ENCODE results near the gene C1QTNF5. TPM values are rescaled to one million over a fixed set of nuclear protein-coding genes. Genes with fewer than 3 reads are reported as not detected.

The C1QTNF5 gene
- total and polyA plus RNA-seq, 2 experiments from 2014 or later = 5.8 to 8.0 TPM

DNA sequence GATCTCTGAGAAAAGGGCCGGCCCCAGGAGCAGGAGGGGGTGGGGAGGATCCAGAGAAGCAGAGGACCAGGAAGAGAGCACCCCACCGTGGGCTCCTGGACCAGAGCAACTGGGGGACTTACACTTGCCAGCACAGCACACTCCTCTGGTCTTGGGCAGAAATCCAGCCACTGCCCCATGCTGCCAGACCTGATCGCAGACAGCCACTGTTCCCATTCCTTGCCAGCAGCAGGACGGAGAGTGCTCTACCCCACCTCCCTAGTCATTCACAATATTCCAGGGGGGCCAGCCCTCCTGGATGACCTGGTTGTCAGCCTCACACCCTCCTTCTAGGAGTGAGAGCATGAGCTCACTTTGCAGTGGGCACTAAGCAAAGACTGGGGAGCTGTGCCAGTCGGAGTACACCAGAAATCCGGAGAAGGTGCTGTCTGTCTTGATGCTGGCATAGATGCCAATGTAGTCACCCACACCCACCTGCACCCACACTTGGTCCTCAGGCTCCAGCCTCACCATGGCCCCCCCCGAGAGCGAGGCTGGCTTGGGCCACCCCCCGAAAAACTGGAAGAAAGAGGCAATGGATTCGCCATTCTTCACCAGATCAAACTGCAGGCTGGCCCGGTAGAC lies 1.6 kb downstream of the C1QTNF5 start:
- H3K4me1 ChIP-seq (ENCODE audit: low read depth) = peaks cover 3% of the 10 kb centered on the region
- no peak overlapping the region for H3K4me3 ChIP-seq
- H3K9me3 ChIP-seq (ENCODE audit: low read depth) = no peaks in the 10 kb centered on the region
- DNase-seq (ENCODE audit: low read depth in 1 of 2, low spot score in 1 of 2) = no peak
- H3K27me3 ChIP-seq = peaks cover 51% of the 10 kb centered on the region
- no peaks in the 10 kb centered on the region for H3K36me3 ChIP-seq
- no peak overlapping the region for H3K27ac ChIP-seq
- TF ChIP-seq, protein P1, sequence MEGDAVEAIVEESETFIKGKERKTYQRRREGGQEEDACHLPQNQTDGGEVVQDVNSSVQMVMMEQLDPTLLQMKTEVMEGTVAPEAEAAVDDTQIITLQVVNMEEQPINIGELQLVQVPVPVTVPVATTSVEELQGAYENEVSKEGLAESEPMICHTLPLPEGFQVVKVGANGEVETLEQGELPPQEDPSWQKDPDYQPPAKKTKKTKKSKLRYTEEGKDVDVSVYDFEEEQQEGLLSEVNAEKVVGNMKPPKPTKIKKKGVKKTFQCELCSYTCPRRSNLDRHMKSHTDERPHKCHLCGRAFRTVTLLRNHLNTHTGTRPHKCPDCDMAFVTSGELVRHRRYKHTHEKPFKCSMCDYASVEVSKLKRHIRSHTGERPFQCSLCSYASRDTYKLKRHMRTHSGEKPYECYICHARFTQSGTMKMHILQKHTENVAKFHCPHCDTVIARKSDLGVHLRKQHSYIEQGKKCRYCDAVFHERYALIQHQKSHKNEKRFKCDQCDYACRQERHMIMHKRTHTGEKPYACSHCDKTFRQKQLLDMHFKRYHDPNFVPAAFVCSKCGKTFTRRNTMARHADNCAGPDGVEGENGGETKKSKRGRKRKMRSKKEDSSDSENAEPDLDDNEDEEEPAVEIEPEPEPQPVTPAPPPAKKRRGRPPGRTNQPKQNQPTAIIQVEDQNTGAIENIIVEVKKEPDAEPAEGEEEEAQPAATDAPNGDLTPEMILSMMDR (IDR thresholded peaks at IDR 0.05; ENCODE audit: low read depth, low read length) = no peak

DNA sequence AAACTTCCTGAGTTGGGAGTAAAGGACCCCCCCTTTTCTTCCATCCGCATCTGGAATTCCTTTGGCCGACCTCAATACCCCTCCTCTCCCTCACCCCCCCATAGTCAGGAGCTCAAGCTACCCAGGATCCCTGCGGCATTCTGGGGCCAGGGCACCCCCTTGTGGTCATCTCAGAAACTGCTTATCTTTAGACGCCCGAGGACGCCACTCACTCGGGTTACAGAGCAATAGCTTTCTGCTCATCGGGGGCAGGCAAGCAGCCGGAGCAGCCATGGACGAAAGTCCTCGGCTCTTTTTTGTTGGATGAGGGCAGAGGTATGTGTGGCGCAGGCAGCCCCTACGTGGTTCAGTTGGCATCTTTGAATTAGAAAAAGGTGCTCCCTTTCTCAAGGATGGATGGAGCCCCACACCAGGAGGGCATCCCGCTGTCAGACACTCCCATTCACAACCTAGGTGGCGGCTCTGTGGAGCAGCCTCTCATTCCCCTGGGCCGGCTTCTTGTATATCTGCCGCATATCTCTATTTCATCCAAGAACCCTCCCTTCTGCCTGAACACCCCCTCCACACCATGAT lies 2.3 kb downstream of the C1QTNF5 start:
- TF ChIP-seq, protein P1 (IDR thresholded peaks at IDR 0.05; ENCODE audit: low read depth, low read length) = peak; percentile 94

DNA sequence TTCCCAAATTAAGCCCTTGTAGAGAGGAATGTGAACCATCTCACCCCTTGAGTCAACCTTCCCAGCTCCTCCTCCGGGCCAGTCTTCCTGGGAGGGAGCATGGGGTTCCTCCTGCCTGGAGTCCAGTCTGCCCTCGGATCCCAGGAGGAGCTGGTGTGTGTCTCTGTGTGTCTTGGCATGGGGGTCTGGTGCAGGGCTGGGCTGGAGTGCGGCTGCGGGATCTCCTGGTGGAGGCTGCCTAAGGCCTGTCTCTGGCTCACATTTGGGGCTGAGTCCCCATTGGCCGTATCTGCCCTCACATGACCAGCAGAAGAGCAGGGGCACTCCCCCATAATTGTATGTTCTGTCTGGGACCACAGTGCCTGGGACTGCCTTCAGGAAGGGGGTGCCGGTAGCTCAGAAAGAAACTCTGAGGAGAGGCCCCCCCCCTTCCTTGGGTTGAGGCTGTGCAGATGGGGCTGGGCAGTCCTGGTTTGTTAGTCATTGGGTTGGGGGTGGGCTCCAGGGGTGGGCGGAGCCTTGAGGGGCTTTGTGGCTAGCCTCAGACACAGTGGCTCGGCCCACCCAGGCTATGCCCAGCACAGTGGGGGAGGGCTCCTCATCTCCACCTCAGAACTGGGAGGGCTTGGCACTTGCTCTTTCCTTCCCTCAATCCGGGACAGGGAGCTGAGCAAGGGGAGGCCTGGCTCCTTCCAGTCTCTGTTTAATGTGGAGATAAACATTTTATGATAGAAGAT lies 2.9 kb downstream of the C1QTNF5 start:
- H3K27ac ChIP-seq = peak overlapping the region; percentile 41
- DNase-seq (ENCODE audit: low read depth in 1 of 2, low spot score in 1 of 2) = peak; percentile 33 to 77
- H3K4me3 ChIP-seq = no peak overlapping the region
- H3K36me3 ChIP-seq = no peaks in the 10 kb centered on the region
- peaks cover 38% of the 10 kb centered on the region for H3K27me3 ChIP-seq
- no peaks in the 10 kb centered on the region for H3K9me3 ChIP-seq (ENCODE audit: low read depth)
- TF ChIP-seq, protein P1 (IDR thresholded peaks at IDR 0.05; ENCODE audit: low read depth, low read length) = no peak
- H3K4me1 ChIP-seq (ENCODE audit: low read depth) = peaks cover 6% of the 10 kb centered on the region

More for the DNA sequence above, 2.3 kb downstream of the C1QTNF5 start:
- peak overlapping the region; percentile 41 for H3K27ac ChIP-seq
- peaks cover 44% of the 10 kb centered on the region for H3K27me3 ChIP-seq
- H3K4me3 ChIP-seq = no peak overlapping the region
- no peaks in the 10 kb centered on the region for H3K36me3 ChIP-seq
- peak; percentile 85 to 88 for DNase-seq (ENCODE audit: low read depth in 1 of 2, low spot score in 1 of 2)
- peaks cover 6% of the 10 kb centered on the region for H3K4me1 ChIP-seq (ENCODE audit: low read depth)
- H3K9me3 ChIP-seq (ENCODE audit: low read depth) = no peaks in the 10 kb centered on the region

DNA sequence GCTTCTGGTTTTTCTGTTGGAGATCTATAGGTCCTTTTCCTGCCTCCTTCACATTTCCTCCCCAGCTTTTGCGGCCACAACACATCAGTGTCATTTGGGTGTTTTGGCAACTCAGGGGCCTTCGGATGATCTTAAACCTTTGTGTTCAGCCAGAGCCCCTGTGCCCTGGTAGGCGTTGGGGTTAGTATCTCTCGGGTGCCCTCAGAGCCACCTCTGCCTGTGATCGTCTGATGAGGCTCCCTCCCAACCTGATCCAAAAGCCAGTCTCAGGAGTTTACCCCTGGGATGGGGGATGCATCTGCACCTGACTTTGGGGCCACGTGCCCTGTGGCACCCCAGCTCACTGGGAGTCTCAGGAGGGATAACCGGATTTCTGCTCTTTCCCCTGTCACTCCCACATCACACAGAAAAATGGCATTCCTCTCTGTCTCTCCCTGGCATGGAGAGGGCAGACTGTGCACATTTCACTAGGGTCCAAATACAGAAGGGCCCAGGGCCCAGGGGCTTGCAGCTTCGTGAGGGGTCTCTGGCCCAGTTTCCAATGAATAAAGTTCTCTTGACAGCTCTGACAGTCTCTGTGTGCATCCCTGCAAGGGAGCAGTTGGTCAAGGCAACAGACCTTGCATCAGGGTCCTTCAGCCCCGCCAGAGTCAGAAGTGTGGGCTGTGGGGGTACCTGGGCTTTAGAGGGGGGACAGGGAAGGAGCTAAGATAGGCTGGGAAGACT lies 3.8 kb downstream of the C1QTNF5 start:
- Histone ChIP-seq H3K27me3 (peaks cover 29% of the 10 kb centered on the region), H3K27ac (peak overlapping the region; percentile 41), H3K9me3 (ENCODE audit: low read depth) (no peaks in the 10 kb centered on the region), H3K36me3 (no peaks in the 10 kb centered on the region), H3K4me1 (ENCODE audit: low read depth) (peaks cover 6% of the 10 kb centered on the region), H3K4me3 (no peak overlapping the region)
- DNase-seq (ENCODE audit: low read depth in 1 of 2, low spot score in 1 of 2) = no peak
- TF ChIP-seq, protein P1 (IDR thresholded peaks at IDR 0.05; ENCODE audit: low read depth, low read length) = no peak
